Measurements from ENCODE around the gene DNAH2. TPM values are rescaled to one million over a fixed set of nuclear protein-coding genes. Genes with fewer than 3 reads are reported as not detected.

The DNAH2 gene
- total RNA-seq, 1 experiment from 2014 or later, result 0.13 TPM

DNA sequence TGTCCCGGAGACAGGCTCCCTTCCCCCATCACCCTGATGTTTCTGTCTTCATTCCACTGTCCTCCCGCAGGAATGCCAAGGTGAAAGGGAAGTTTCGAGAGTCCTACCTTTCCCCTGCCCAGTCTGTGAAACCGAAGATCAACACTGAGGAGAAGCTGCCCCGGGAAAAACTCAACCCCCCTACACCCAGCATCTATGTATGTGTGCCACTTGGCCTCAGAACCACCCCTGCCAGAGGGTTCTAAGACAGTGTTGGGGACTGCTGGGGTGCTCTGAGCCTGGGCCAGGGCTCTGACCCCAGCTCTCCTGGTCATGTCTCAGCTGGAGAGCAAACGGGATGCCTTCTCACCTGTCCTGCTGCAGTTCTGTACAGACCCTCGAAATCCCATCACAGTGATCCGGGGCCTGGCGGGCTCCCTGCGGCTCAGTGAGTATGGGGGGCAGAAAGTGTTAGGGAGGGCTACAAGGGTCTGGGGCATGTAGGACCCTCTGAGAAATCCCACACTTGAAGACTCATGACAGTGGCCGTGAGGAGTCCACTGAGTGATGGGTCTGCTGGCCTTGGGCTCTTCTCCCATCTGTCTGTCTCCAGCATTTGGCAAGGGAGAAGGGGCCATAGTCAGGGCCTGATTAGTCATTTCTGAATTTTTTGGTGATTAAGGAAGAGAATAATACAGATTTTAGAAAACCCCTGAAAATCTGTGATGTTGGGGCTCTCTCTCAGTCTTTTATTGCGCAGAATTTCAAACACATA, 132.4 kb downstream of the DNAH2 start:
- ATAC-seq (no peak), DNase-seq (ENCODE audit: low read depth, low spot score) (no peak)
- CTCF ChIA-PET, result interaction anchor here (0.6 kb wide), 1 partner anchor 163 kb away, joined by 3 read pairs; the partner anchor contains the start of gene TP53
- no peaks in the 10 kb centered on the region for H3K27me3 ChIP-seq (ENCODE audit: control insufficient read depth, insufficient read depth, low read length)
- H3K4me1 ChIP-seq (ENCODE audit: control insufficient read depth, insufficient read depth, low read length), result peaks cover 8% of the 10 kb centered on the region; the same call in 1 of the 2 replicates
- no peak overlapping the region for H3K4me3 ChIP-seq (ENCODE audit: low read depth in 2 of 2, low read length in 2 of 2)
- POLR2A ChIA-PET, result interaction anchor here (0.6 kb wide), 1 partner anchor 139 kb away, joined by 3 read pairs; no protein-coding TSS in a partner anchor
- no TSS peak for BruUV-seq (replicated peaks)
- H3K9me3 ChIP-seq (ENCODE audit: control insufficient read depth, insufficient read depth, low read depth, low read length), result no peaks in the 10 kb centered on the region
- in situ Hi-C loops (cut with HindIII; ENCODE audit: low pct_unique_long_range_greater_than_20kb, low sequenced_read_pairs) (no loop called here), intact Hi-C loops (cut with micrococcal nuclease; ENCODE audit: unreplicated experiment) (loop anchor here (10.0 kb wide), 1 partner anchor 105 kb away; no protein-coding TSS in a partner anchor)
- no peak overlapping the region for H3K27ac ChIP-seq (ENCODE audit: low read length)
- TF ChIP-seq SIN3A (IDR thresholded peaks at IDR 0.05; ENCODE audit: borderline replicate concordance, insufficient read depth, low read depth, low read length), result no peak
- TF ChIP-seq, protein P1, sequence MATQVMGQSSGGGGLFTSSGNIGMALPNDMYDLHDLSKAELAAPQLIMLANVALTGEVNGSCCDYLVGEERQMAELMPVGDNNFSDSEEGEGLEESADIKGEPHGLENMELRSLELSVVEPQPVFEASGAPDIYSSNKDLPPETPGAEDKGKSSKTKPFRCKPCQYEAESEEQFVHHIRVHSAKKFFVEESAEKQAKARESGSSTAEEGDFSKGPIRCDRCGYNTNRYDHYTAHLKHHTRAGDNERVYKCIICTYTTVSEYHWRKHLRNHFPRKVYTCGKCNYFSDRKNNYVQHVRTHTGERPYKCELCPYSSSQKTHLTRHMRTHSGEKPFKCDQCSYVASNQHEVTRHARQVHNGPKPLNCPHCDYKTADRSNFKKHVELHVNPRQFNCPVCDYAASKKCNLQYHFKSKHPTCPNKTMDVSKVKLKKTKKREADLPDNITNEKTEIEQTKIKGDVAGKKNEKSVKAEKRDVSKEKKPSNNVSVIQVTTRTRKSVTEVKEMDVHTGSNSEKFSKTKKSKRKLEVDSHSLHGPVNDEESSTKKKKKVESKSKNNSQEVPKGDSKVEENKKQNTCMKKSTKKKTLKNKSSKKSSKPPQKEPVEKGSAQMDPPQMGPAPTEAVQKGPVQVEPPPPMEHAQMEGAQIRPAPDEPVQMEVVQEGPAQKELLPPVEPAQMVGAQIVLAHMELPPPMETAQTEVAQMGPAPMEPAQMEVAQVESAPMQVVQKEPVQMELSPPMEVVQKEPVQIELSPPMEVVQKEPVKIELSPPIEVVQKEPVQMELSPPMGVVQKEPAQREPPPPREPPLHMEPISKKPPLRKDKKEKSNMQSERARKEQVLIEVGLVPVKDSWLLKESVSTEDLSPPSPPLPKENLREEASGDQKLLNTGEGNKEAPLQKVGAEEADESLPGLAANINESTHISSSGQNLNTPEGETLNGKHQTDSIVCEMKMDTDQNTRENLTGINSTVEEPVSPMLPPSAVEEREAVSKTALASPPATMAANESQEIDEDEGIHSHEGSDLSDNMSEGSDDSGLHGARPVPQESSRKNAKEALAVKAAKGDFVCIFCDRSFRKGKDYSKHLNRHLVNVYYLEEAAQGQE (IDR thresholded peaks at IDR 0.05; ENCODE audit: insufficient read depth in 1 of 2, low read depth in 2 of 2, low read length in 1 of 2), result no peak
- TF ChIP-seq TCF7L2 (IDR thresholded peaks at IDR 0.05; ENCODE audit: low read depth, low read length), result no peak
- no peak for TF ChIP-seq POLR2AphosphoS5 (IDR thresholded peaks at IDR 0.05; ENCODE audit: low read depth, low read length)
- TF ChIP-seq CTCF (IDR thresholded peaks at IDR 0.05), result no peak
- no peaks in the 10 kb centered on the region for H3K36me3 ChIP-seq (ENCODE audit: control insufficient read depth, insufficient read depth, low read length)

GRCh38 chr17:7850701-7851437, 133.3 kb downstream of the DNAH2 start:
- DNase-seq (ENCODE audit: low read depth, low spot score) (no peak), ATAC-seq (no peak)
- Histone ChIP-seq H3K4me1 (ENCODE audit: control insufficient read depth, insufficient read depth, low read length) (peaks cover 10% of the 10 kb centered on the region), H3K36me3 (ENCODE audit: control insufficient read depth, insufficient read depth, low read length) (no peaks in the 10 kb centered on the region), H3K27me3 (ENCODE audit: control insufficient read depth, insufficient read depth, low read length) (no peaks in the 10 kb centered on the region), H3K4me3 (ENCODE audit: low read depth in 2 of 2, low read length in 2 of 2) (no peak overlapping the region), H3K27ac (ENCODE audit: low read length) (no peak overlapping the region), H3K9me3 (ENCODE audit: control insufficient read depth, insufficient read depth, low read depth, low read length) (no peaks in the 10 kb centered on the region)
- POLR2A ChIA-PET, result interaction anchor here (0.6 kb wide), 1 partner anchor 138 kb away, joined by 3 read pairs; no protein-coding TSS in a partner anchor
- TF ChIP-seq POLR2AphosphoS5 (IDR thresholded peaks at IDR 0.05; ENCODE audit: low read depth, low read length) (no peak), SIN3A (IDR thresholded peaks at IDR 0.05; ENCODE audit: borderline replicate concordance, insufficient read depth, low read depth, low read length) (no peak), CTCF (IDR thresholded peaks at IDR 0.05) (no peak)
- intact Hi-C loops (cut with micrococcal nuclease; ENCODE audit: unreplicated experiment) (loop anchor here (10.0 kb wide), 1 partner anchor 106 kb away; no protein-coding TSS in a partner anchor), in situ Hi-C loops (cut with HindIII; ENCODE audit: low pct_unique_long_range_greater_than_20kb, low sequenced_read_pairs) (no loop called here)
- TSS peak; percentile 37 for BruUV-seq (replicated peaks)
- CTCF ChIA-PET, result interaction anchor here (0.9 kb wide), 1 partner anchor 19 kb away, joined by 3 read pairs; no protein-coding TSS in a partner anchor
